Gastroesophageal sphincter (tissue), 4 donors: Measurements from ENCODE around the gene PJA1. TPM values are rescaled to one million over a fixed set of nuclear protein-coding genes. Genes with fewer than 3 reads are reported as not detected.

Experiments
- ATAC-seq: fragments of 150-250 bp; one replicate; pipeline ENCODE4 v1.9.1; 2016; ENCODE audit warnings: mild to moderate bottlenecking, moderate library complexity
- H3K27ac ChIP-seq, 4 donors: fragments of 200-600 bp; sonication (generic) in 3 of 4; 1 replicate in 3 of 4; 2 replicates in 1 of 4; pipeline ENCODE4 v1.5.1; 2016 to 2019
- H3K27me3 ChIP-seq: fragments of 200-600 bp; sonication (generic); one replicate; pipeline ENCODE4 v1.5.1; 2019
- H3K36me3 ChIP-seq, 2 donors: fragments of 200-600 bp; sonication (generic); one replicate each; pipeline ENCODE4 v1.5.1; 2019; ENCODE audit warnings: control low read depth in 1 of 2
- H3K4me1 ChIP-seq, 3 donors: fragments of 200-600 bp; sonication (generic); 1 replicate in 2 of 3; 2 replicates in 1 of 3; pipeline ENCODE4 v1.5.1; 2016 to 2019; ENCODE audit warnings: control low read depth in 2 of 3
- H3K4me3 ChIP-seq, 2 donors: fragments of 200-600 bp; sonication (generic); one replicate each; pipeline ENCODE4 v1.5.1; 2019; ENCODE audit warnings: mild to moderate bottlenecking in 1 of 2, moderate library complexity in 1 of 2
- H3K9me3 ChIP-seq, 3 donors: fragments of 200-600 bp; sonication (generic); one replicate each; pipeline ENCODE4 v1.5.1; 2017 to 2019; ENCODE audit warnings: control low read depth in 2 of 3
- CTCF ChIP-seq, 4 experiments: fragments of 200-600 bp in 2 of 4; fragments of 450-650 bp in 2 of 4; sonication (generic) in 1 of 4; IDR thresholded peaks; one replicate each; pipeline ENCODE4 v1.5.1; 2017 to 2019; ENCODE audit warnings: antibody characterized with exemption in 4 of 4, mild to moderate bottlenecking in 2 of 4, moderate library complexity in 2 of 4
- EP300 ChIP-seq: sonication (generic); formaldehyde crosslinking; IDR thresholded peaks from one replicate; pipeline ENCODE4 v1.6.1; 2017; ENCODE audit warnings: antibody characterized with exemption, mild to moderate bottlenecking
- POLR2A ChIP-seq, 2 donors: fragments of 450-650 bp; IDR thresholded peaks; one replicate each; pipeline ENCODE4 v1.6.1; 2017; ENCODE audit warnings: antibody characterized with exemption in 2 of 2, mild to moderate bottlenecking in 2 of 2, moderate library complexity in 1 of 2
- POLR2AphosphoS5 ChIP-seq: sonication (generic); formaldehyde crosslinking; IDR thresholded peaks from one replicate; pipeline ENCODE4 v1.6.1; 2017; ENCODE audit warnings: antibody characterized with exemption
- WGBS, 2 donors: methylation state at CpG; one replicate each; pipeline ENCODE4 v1.1.5; 2018; ENCODE audit warnings: low coverage in 1 of 2; 5-methylcytosine and 5-hydroxymethylcytosine counted together
- total RNA-seq, 4 donors: library from RNA; depleted of rRNA; stranded (reverse); fragments of >200 nt; gene quantifications; one replicate each; pipeline ENCODE4 v1.1.0, GENCODE V29; 2016

PJA1 gene
- total RNA-seq, 4 donors from 2014 or later: 23.3 to 27.0 (median 24.8) TPM

- Histone ChIP-seq H3K36me3 (no peaks in the 10 kb centered on the region), H3K4me1 (peaks cover 0 to 20% (median 0%) of the 10 kb centered on the region in 3 donors), H3K27ac (no peak overlapping the region), H3K9me3 (no peaks in the 10 kb centered on the region), H3K4me3 (no peak overlapping the region), H3K27me3 (no peaks in the 10 kb centered on the region)
- ATAC-seq: no peak
- WGBS, 2 donors: 94% methylated on average over 3 of the region's 10 CpGs; no CpG with 5 or more reads in 1 of the 2 donors
- TF ChIP-seq POLR2A (IDR thresholded peaks at IDR 0.05) (no peak), POLR2AphosphoS5 (no peak), CTCF (IDR thresholded peaks at IDR 0.05) (no peak)
Observed at GRCh38 chrX:69139516-69139915, 25.7 kb downstream of the PJA1 start.

GRCh38 chrX:69138512-69138911 lies 26.7 kb downstream of the PJA1 start:
- Histone ChIP-seq H3K4me3 (no peak overlapping the region), H3K4me1 (peaks cover 0 to 20% (median 0%) of the 10 kb centered on the region in 3 donors), H3K27me3 (no peaks in the 10 kb centered on the region), H3K27ac (no peak overlapping the region), H3K9me3 (no peaks in the 10 kb centered on the region), H3K36me3 (no peaks in the 10 kb centered on the region)
- no peak for ATAC-seq
- TF ChIP-seq POLR2AphosphoS5 (no peak), POLR2A (IDR thresholded peaks at IDR 0.05) (no peak), CTCF (IDR thresholded peaks at IDR 0.05) (no peak), EP300 (no peak)
- 50 to 61% methylated on average over 1 to 2 of the region's 3 CpGs for WGBS, 2 donors

- Histone ChIP-seq H3K27ac (peak overlapping the region in 2 of 4 donors; percentile 33 to 68), H3K9me3 (no peaks in the 10 kb centered on the region), H3K36me3 (no peaks in the 10 kb centered on the region), H3K4me1 (peaks cover 0 to 20% (median 0%) of the 10 kb centered on the region in 3 donors), H3K4me3 (no peak overlapping the region), H3K27me3 (no peaks in the 10 kb centered on the region)
- TF ChIP-seq EP300: no peak
- no peak for TF ChIP-seq CTCF (IDR thresholded peaks at IDR 0.05)
- TF ChIP-seq POLR2A (IDR thresholded peaks at IDR 0.05): no peak
- no peak for TF ChIP-seq POLR2AphosphoS5
- 60% methylated on average over 1 of the region's 2 CpGs; no CpG with 5 or more reads in 1 of the 2 donors for WGBS, 2 donors
- ATAC-seq: no peak
Observed at GRCh38 chrX:69138118-69138390, 27.2 kb downstream of the PJA1 start.

- H3K4me1 ChIP-seq: peaks cover 0 to 20% (median 0%) of the 10 kb centered on the region in 3 donors
- no peaks in the 10 kb centered on the region for H3K27me3 ChIP-seq
- peak overlapping the region in 1 of 2 donors; percentile 40 for H3K4me3 ChIP-seq
- no peak for TF ChIP-seq POLR2AphosphoS5
- TF ChIP-seq POLR2A (IDR thresholded peaks at IDR 0.05): no peak
- no peak for TF ChIP-seq CTCF (IDR thresholded peaks at IDR 0.05)
- no peak for TF ChIP-seq EP300
- no peaks in the 10 kb centered on the region for H3K9me3 ChIP-seq
- WGBS, 2 donors: 33 to 60% methylated on average over 2 to 4 of the region's 11 CpGs
- ATAC-seq: peak; percentile 40
- peak overlapping the region in 3 of 4 donors; percentile 33 to 68 (median 59) for H3K27ac ChIP-seq
- H3K36me3 ChIP-seq: no peaks in the 10 kb centered on the region
Observed at GRCh38 chrX:69137371-69138117, 27.7 kb downstream of the PJA1 start.
